ENCODE data around the gene ARHGEF28. TPM values are rescaled to one million over a fixed set of nuclear protein-coding genes. Genes with fewer than 3 reads are reported as not detected.

ARHGEF28 gene
- total and polyA plus RNA-seq, 4 experiments from 2014 or later: not detected

DNA sequence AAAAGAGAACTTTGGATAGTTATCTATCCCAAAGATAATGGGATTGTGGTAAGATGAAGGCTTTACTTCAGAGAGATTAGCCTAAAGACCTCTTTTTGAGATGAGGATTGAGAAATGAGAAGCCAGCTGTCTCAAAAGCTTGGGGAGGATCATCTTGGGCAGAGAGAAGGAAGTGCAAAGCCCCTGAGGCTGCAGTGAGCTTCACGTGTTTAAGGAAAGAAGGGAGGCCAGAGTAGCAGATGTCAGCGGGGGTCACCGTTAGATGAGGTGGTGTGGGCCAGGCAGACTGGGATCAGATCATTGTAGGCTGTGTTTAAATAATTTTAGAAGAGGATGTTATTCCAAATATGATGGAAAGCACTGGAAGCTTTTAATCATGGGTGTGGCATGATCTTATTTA is 270.1 kb downstream of the ARHGEF28 start:
- no peak overlapping the region for H3K27ac Mint-ChIP-seq
- H3K4me1 Mint-ChIP-seq: peaks cover 0 to 3% (median 0%) of the 10 kb centered on the region in 4 donors
- no peaks in the 10 kb centered on the region for H3K36me3 ChIP-seq (ENCODE audit: insufficient read depth, low read length)
- H3K4me1 ChIP-seq (ENCODE audit: insufficient read depth, low read length): no peaks in the 10 kb centered on the region
- no peaks in the 10 kb centered on the region for H3K27me3 ChIP-seq (ENCODE audit: insufficient read depth, low read length)
- H3K27me3 Mint-ChIP-seq: peaks cover 25 to 38% of the 10 kb centered on the region in 2 donors
- no peak overlapping the region for H3K4me3 Mint-ChIP-seq
- POLR2A ChIA-PET (ENCODE audit: partially characterized antibody): no interaction called here
- no peaks in the 10 kb centered on the region for H3K36me3 Mint-ChIP-seq
- H3K4me3 ChIP-seq (ENCODE audit: low read length in 2 of 2): no peak overlapping the region
- no peak for DNase-seq
- no peaks in the 10 kb centered on the region for H3K9me3 ChIP-seq (ENCODE audit: control insufficient read depth in 1 of 2, low read length in 2 of 2)
- CTCF ChIA-PET (ENCODE audit: partially characterized antibody): interaction anchor here (1.0 kb wide), 1 partner anchor 753 kb away, joined by 3 read pairs; no protein-coding TSS in a partner anchor
- no peak overlapping the region for H3K27ac ChIP-seq (ENCODE audit: low read depth, low read length)
- intact Hi-C loops (cut with micrococcal nuclease): no loop called here
- peaks cover 0 to 2% (median 0%) of the 10 kb centered on the region in 8 donors for H3K9me3 Mint-ChIP-seq

DNA sequence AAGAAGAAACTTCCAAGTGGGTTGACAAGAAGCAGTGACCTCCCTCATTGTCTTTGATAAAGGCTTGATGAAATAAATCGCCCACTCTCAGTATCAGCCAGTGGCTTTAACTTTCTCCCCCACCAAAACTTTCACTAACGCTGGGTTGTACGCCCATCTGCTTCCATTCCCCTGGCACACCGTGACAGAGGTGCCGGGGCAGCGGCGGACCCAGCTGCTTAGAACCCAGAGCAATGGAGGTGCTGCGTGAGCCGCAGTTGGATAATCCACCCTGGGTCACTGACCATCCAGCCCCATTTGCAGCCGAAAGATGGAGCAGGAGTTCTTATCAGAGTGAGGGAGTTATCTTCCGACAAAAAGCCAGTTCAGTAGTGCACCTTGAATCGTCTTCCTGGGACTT is 270.7 kb downstream of the ARHGEF28 start:
- Histone ChIP-seq H3K4me1 (ENCODE audit: insufficient read depth, low read length) (no peaks in the 10 kb centered on the region), H3K9me3 (ENCODE audit: control insufficient read depth in 1 of 2, low read length in 2 of 2) (no peaks in the 10 kb centered on the region), H3K27ac (ENCODE audit: low read depth, low read length) (no peak overlapping the region), H3K27me3 (ENCODE audit: insufficient read depth, low read length) (no peaks in the 10 kb centered on the region), H3K36me3 (ENCODE audit: insufficient read depth, low read length) (no peaks in the 10 kb centered on the region), H3K4me3 (ENCODE audit: low read length in 2 of 2) (no peak overlapping the region)
- H3K27me3 Mint-ChIP-seq: peaks cover 28 to 41% of the 10 kb centered on the region in 2 donors
- no peak overlapping the region for H3K27ac Mint-ChIP-seq
- peaks cover 0 to 3% (median 0%) of the 10 kb centered on the region in 4 donors for H3K4me1 Mint-ChIP-seq
- H3K36me3 Mint-ChIP-seq: no peaks in the 10 kb centered on the region
- CTCF ChIA-PET (ENCODE audit: partially characterized antibody): no interaction called here
- DNase-seq: no peak
- H3K4me3 Mint-ChIP-seq: no peak overlapping the region
- intact Hi-C loops (cut with micrococcal nuclease): no loop called here
- H3K9me3 Mint-ChIP-seq: peaks cover 0 to 2% (median 0%) of the 10 kb centered on the region in 8 donors
- POLR2A ChIA-PET (ENCODE audit: partially characterized antibody): no interaction called here

- POLR2A ChIA-PET (ENCODE audit: partially characterized antibody): no interaction called here
Measured at GRCh38 chr5:73897893-73898292, 271.9 kb downstream of the ARHGEF28 start.

DNA sequence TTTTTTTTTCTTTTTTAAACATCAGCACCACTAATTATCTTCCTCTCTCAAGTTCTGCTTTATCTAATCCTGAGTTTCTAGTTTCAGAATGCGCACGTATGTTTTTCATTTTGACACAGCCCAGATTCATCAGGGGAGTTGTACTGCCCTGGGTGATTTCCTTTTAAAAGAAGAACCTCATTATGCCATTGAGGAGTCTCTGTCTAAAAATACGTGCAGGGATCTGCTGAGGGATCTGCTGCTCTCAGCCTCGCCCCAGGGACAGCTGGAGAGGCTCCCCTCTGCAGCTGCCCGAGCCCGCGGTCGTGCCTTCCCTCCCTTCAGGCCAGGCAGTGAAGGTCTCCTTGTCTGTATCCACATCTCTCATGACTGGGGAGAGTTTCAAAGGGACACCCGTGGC is 273.1 kb downstream of the ARHGEF28 start:
- Mint-ChIP-seq H3K9me3 (no peaks in the 10 kb centered on the region), H3K4me1 (peaks cover 0 to 3% (median 0%) of the 10 kb centered on the region in 4 donors), H3K27ac (no peak overlapping the region), H3K36me3 (no peaks in the 10 kb centered on the region), H3K4me3 (no peak overlapping the region), H3K27me3 (peaks cover 27 to 41% of the 10 kb centered on the region in 2 donors)
- Histone ChIP-seq H3K36me3 (ENCODE audit: insufficient read depth, low read length) (no peaks in the 10 kb centered on the region), H3K9me3 (ENCODE audit: control insufficient read depth in 1 of 2, low read length in 2 of 2) (no peaks in the 10 kb centered on the region), H3K27ac (ENCODE audit: low read depth, low read length) (no peak overlapping the region), H3K4me1 (ENCODE audit: insufficient read depth, low read length) (no peaks in the 10 kb centered on the region), H3K4me3 (ENCODE audit: low read length in 2 of 2) (no peak overlapping the region), H3K27me3 (ENCODE audit: insufficient read depth, low read length) (no peaks in the 10 kb centered on the region)
- ChIA-PET CTCF (ENCODE audit: partially characterized antibody) (interaction anchor here (0.7 to 2.0 kb wide), 3 partner anchors 565 to 750 kb away, joined by 3 to 9 read pairs (median 7); no protein-coding TSS in a partner anchor), POLR2A (ENCODE audit: partially characterized antibody) (no interaction called here)
- intact Hi-C loops (cut with micrococcal nuclease): no loop called here
- no peak for DNase-seq

More at GRCh38 chr5:73897893-73898292, 271.9 kb downstream of the ARHGEF28 start:
- Histone ChIP-seq H3K27me3 (ENCODE audit: insufficient read depth, low read length) (no peaks in the 10 kb centered on the region), H3K4me1 (ENCODE audit: insufficient read depth, low read length) (no peaks in the 10 kb centered on the region), H3K9me3 (ENCODE audit: control insufficient read depth in 1 of 2, low read length in 2 of 2) (no peaks in the 10 kb centered on the region), H3K4me3 (ENCODE audit: low read length in 2 of 2) (no peak overlapping the region), H3K36me3 (ENCODE audit: insufficient read depth, low read length) (no peaks in the 10 kb centered on the region), H3K27ac (ENCODE audit: low read depth, low read length) (no peak overlapping the region)
- CTCF ChIA-PET (ENCODE audit: partially characterized antibody): interaction anchor here (1.8 kb wide), 1 partner anchor 749 kb away, joined by 7 read pairs; no protein-coding TSS in a partner anchor
- DNase-seq: no peak
- Mint-ChIP-seq H3K27ac (no peak overlapping the region), H3K4me3 (no peak overlapping the region), H3K9me3 (no peaks in the 10 kb centered on the region), H3K36me3 (no peaks in the 10 kb centered on the region), H3K27me3 (peaks cover 25 to 41% of the 10 kb centered on the region in 2 donors), H3K4me1 (peaks cover 0 to 3% (median 0%) of the 10 kb centered on the region in 4 donors)
- intact Hi-C loops (cut with micrococcal nuclease): no loop called here

- H3K27ac ChIP-seq (ENCODE audit: low read depth, low read length): no peak overlapping the region
- ChIA-PET POLR2A (ENCODE audit: partially characterized antibody) (no interaction called here), CTCF (ENCODE audit: partially characterized antibody) (interaction anchor here (0.7 to 2.0 kb wide), 3 partner anchors 565 to 749 kb away, joined by 3 to 9 read pairs (median 7); no protein-coding TSS in a partner anchor)
- H3K9me3 ChIP-seq (ENCODE audit: control insufficient read depth in 1 of 2, low read length in 2 of 2): no peaks in the 10 kb centered on the region
- no peaks in the 10 kb centered on the region for H3K4me1 ChIP-seq (ENCODE audit: insufficient read depth, low read length)
- intact Hi-C loops (cut with micrococcal nuclease): loop anchor here (2.0 to 10.0 kb wide), 2 partner anchors 309 to 1145 kb away; no protein-coding TSS in a partner anchor
- Mint-ChIP-seq H3K4me3 (no peak overlapping the region), H3K36me3 (no peaks in the 10 kb centered on the region), H3K4me1 (peaks cover 0 to 3% (median 0%) of the 10 kb centered on the region in 4 donors), H3K9me3 (no peaks in the 10 kb centered on the region), H3K27me3 (peaks cover 27 to 38% of the 10 kb centered on the region in 2 donors), H3K27ac (no peak overlapping the region)
- no peak overlapping the region for H3K4me3 ChIP-seq (ENCODE audit: low read length in 2 of 2)
- DNase-seq: no peak
- no peaks in the 10 kb centered on the region for H3K27me3 ChIP-seq (ENCODE audit: insufficient read depth, low read length)
- no peaks in the 10 kb centered on the region for H3K36me3 ChIP-seq (ENCODE audit: insufficient read depth, low read length)
Measured at GRCh38 chr5:73899916-73900315, 273.9 kb downstream of the ARHGEF28 start.

DNA sequence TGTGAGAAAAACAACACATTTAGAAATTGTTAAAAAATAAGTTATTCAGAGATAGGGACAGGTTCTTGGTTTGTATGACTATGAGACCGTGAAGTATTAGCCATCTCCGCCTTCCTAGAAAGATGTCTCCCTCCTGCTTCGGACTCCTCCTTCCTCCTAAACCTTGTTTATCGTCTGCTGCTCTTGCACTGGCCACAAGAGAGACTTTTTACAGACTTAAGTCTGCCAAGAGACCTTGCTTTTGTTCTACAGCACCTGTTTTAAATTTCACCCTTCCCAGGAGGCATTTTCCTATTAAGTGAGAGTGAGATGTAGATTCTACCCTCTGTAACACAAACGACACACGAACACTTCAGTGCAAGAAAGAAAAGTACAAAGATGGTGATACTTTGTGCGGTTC is 274.6 kb downstream of the ARHGEF28 start:
- Mint-ChIP-seq H3K4me3 (no peak overlapping the region), H3K9me3 (no peaks in the 10 kb centered on the region), H3K36me3 (no peaks in the 10 kb centered on the region), H3K27me3 (peaks cover 22 to 37% of the 10 kb centered on the region in 2 donors), H3K27ac (peak overlapping the region in 1 of 7 donors; percentile 65), H3K4me1 (no peaks in the 10 kb centered on the region)
- ChIA-PET POLR2A (ENCODE audit: partially characterized antibody) (no interaction called here), CTCF (ENCODE audit: partially characterized antibody) (interaction anchor here (2.0 kb wide), 1 partner anchor 749 kb away, joined by 9 read pairs; no protein-coding TSS in a partner anchor)
- H3K27ac ChIP-seq (ENCODE audit: low read depth, low read length): no peak overlapping the region
- intact Hi-C loops (cut with micrococcal nuclease): loop anchor here (2.0 to 10.0 kb wide), 2 partner anchors 310 to 1144 kb away; no protein-coding TSS in a partner anchor
- no peaks in the 10 kb centered on the region for H3K9me3 ChIP-seq (ENCODE audit: control insufficient read depth in 1 of 2, low read length in 2 of 2)
- no peaks in the 10 kb centered on the region for H3K27me3 ChIP-seq (ENCODE audit: insufficient read depth, low read length)
- DNase-seq: no peak
- H3K36me3 ChIP-seq (ENCODE audit: insufficient read depth, low read length): no peaks in the 10 kb centered on the region
- H3K4me1 ChIP-seq (ENCODE audit: insufficient read depth, low read length): no peaks in the 10 kb centered on the region
- no peak overlapping the region for H3K4me3 ChIP-seq (ENCODE audit: low read length in 2 of 2)

DNA sequence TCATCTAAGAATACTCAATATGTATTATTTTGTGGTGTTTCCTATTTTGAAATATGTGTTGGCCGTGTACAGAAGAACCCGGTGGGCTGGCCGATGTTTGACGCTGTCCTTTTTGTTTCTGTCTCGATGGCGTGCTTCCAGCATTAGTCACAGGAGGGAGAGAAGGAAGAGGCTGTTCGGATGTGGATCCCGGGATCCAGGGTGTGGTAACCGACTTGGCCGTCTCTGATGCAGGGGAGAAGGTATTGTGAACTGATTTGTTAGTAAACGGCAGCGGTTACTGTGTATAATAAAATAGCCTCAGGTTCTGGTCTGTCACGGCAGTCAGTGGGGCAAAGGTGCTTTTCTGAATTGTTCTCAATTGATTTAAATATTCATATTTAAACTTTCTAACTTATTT is 275.0 kb downstream of the ARHGEF28 start:
- Histone ChIP-seq H3K4me1 (ENCODE audit: insufficient read depth, low read length) (no peaks in the 10 kb centered on the region), H3K27me3 (ENCODE audit: insufficient read depth, low read length) (no peaks in the 10 kb centered on the region), H3K9me3 (ENCODE audit: control insufficient read depth in 1 of 2, low read length in 2 of 2) (no peaks in the 10 kb centered on the region), H3K4me3 (ENCODE audit: low read length in 2 of 2) (no peak overlapping the region), H3K27ac (ENCODE audit: low read depth, low read length) (no peak overlapping the region), H3K36me3 (ENCODE audit: insufficient read depth, low read length) (no peaks in the 10 kb centered on the region)
- intact Hi-C loops (cut with micrococcal nuclease): loop anchor here (2.0 to 10.0 kb wide), 2 partner anchors 310 to 1144 kb away; no protein-coding TSS in a partner anchor
- Mint-ChIP-seq H3K27ac (peak overlapping the region in 1 of 7 donors; percentile 65), H3K9me3 (no peaks in the 10 kb centered on the region), H3K27me3 (peaks cover 20 to 34% of the 10 kb centered on the region in 2 donors), H3K36me3 (no peaks in the 10 kb centered on the region), H3K4me3 (no peak overlapping the region), H3K4me1 (no peaks in the 10 kb centered on the region)
- CTCF ChIA-PET (ENCODE audit: partially characterized antibody): interaction anchor here (1.5 to 2.4 kb wide), 2 partner anchors 742 to 761 kb away, joined by 3 to 58 read pairs; partner anchors contain the start of gene ENC1
- no peak for DNase-seq
- POLR2A ChIA-PET (ENCODE audit: partially characterized antibody): no interaction called here

Data from CD4-positive, alpha-beta memory T cell (primary cell).